ENCODE data around the gene DOCK11. TPM values are rescaled to one million over a fixed set of nuclear protein-coding genes. Genes with fewer than 3 reads are reported as not detected.

Gene DOCK11
- total RNA-seq, 1 experiment from 2014 or later = 3.0 TPM

DNA sequence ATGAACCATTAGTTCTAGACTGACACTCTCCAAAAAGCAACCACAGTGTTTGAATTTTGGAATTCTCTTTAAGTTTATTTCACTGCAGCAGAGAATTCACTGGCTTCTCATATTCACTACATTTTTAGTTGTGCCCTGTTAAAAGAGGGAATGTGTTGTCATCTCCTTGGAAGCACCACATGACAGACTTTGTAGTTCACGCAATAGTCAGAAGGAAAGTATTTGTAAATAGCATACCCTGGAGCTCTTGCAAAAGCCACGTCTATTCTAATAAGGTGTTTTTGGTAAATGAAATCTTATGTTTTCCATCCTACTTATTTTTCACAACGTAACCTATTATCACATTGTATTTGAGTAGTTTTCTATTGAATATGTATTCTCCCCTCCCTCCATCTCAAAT lies 25.8 kb downstream of the DOCK11 start:
- intact Hi-C loops (cut with micrococcal nuclease) = no loop called here
- H3K9me2 ChIP-seq (replicated peaks; ENCODE audit: low read length) = no peaks in the 10 kb centered on the region
- ChIA-PET CTCF (no interaction called here), POLR2A (ENCODE audit: unreplicated experiment) (no interaction called here)
- no peak for DNase-seq
- H4K20me1 ChIP-seq (ENCODE audit: low read length) = no peaks in the 10 kb centered on the region
- no peak overlapping the region for H2AFZ ChIP-seq (ENCODE audit: low read length)
- no peak overlapping the region for H3K4me3 ChIP-seq (ENCODE audit: low read length)
- H3K36me3 ChIP-seq (ENCODE audit: low read depth, low read length) = no peaks in the 10 kb centered on the region
- no peak overlapping the region for H3K27ac ChIP-seq (ENCODE audit: low read length)
- no peaks in the 10 kb centered on the region for H3K27me3 ChIP-seq (ENCODE audit: low read length)
- no peaks in the 10 kb centered on the region for H3K79me2 ChIP-seq (ENCODE audit: low read length)
- BruUV-seq (replicated peaks) = no TSS peak
- no peaks in the 10 kb centered on the region for H3F3A ChIP-seq (ENCODE audit: low read length, unreplicated experiment)
- ATAC-seq = no peak
- TF ChIP-seq CTCF (conservative IDR thresholded peaks at IDR 0.05; ENCODE audit: low read depth, low read length) = no peak
- TF ChIP-seq EZH2 (IDR thresholded peaks at IDR 0.05; ENCODE audit: low read length, unreplicated experiment) = no peak
- TF ChIP-seq EZH2phosphoT487 (IDR thresholded peaks at IDR 0.05; ENCODE audit: borderline replicate concordance, low read length) = no peak
- peaks cover 12% of the 10 kb centered on the region; the same call in 1 of the 2 replicates for H3K4me1 ChIP-seq (ENCODE audit: insufficient read depth, low read length)
- H3K4me2 ChIP-seq (ENCODE audit: low read length) = no peak overlapping the region
- no peaks in the 10 kb centered on the region for H3K9me3 ChIP-seq (ENCODE audit: low read length)
- no peak overlapping the region for H3K9ac ChIP-seq (ENCODE audit: low read length)

- CTCF ChIA-PET = no interaction called here
- Histone ChIP-seq H2AFZ (ENCODE audit: low read length) (no peak overlapping the region), H3K79me2 (ENCODE audit: low read length) (no peaks in the 10 kb centered on the region), H3K4me3 (ENCODE audit: low read length) (no peak overlapping the region), H3K9me2 (replicated peaks; ENCODE audit: low read length) (no peaks in the 10 kb centered on the region), H3F3A (ENCODE audit: low read length, unreplicated experiment) (no peaks in the 10 kb centered on the region), H3K4me1 (ENCODE audit: insufficient read depth, low read length) (peaks cover 12% of the 10 kb centered on the region; the same call in 1 of the 2 replicates), H4K20me1 (ENCODE audit: low read length) (no peaks in the 10 kb centered on the region), H3K27me3 (ENCODE audit: low read length) (no peaks in the 10 kb centered on the region), H3K27ac (ENCODE audit: low read length) (no peak overlapping the region), H3K36me3 (ENCODE audit: low read depth, low read length) (no peaks in the 10 kb centered on the region), H3K4me2 (ENCODE audit: low read length) (no peak overlapping the region), H3K9me3 (ENCODE audit: low read length) (no peaks in the 10 kb centered on the region), H3K9ac (ENCODE audit: low read length) (no peak overlapping the region)
- TF ChIP-seq CTCF (conservative IDR thresholded peaks at IDR 0.05; ENCODE audit: low read depth, low read length) (no peak), EZH2phosphoT487 (IDR thresholded peaks at IDR 0.05; ENCODE audit: borderline replicate concordance, low read length) (no peak), EZH2 (IDR thresholded peaks at IDR 0.05; ENCODE audit: low read length, unreplicated experiment) (no peak)
- ATAC-seq (no peak), DNase-seq (no peak)
- no TSS peak for BruUV-seq (replicated peaks)
- POLR2A ChIA-PET (ENCODE audit: unreplicated experiment) = no interaction called here
- intact Hi-C loops (cut with micrococcal nuclease) = no loop called here
Observed at GRCh38 chrX:118522230-118522926, 26.8 kb downstream of the DOCK11 start.

GRCh38 chrX:118523920-118524319 lies 28.3 kb downstream of the DOCK11 start:
- H3K36me3 ChIP-seq (ENCODE audit: low read depth, low read length) = no peaks in the 10 kb centered on the region
- DNase-seq (no peak), ATAC-seq (no peak)
- H3F3A ChIP-seq (ENCODE audit: low read length, unreplicated experiment) = no peaks in the 10 kb centered on the region
- H3K27ac ChIP-seq (ENCODE audit: low read length) = no peak overlapping the region
- no peak for TF ChIP-seq EZH2phosphoT487 (IDR thresholded peaks at IDR 0.05; ENCODE audit: borderline replicate concordance, low read length)
- TF ChIP-seq EZH2 (IDR thresholded peaks at IDR 0.05; ENCODE audit: low read length, unreplicated experiment) = no peak
- no peak for TF ChIP-seq CTCF (conservative IDR thresholded peaks at IDR 0.05; ENCODE audit: low read depth, low read length)
- H3K4me1 ChIP-seq (ENCODE audit: insufficient read depth, low read length) = peaks cover 12% of the 10 kb centered on the region; the same call in 1 of the 2 replicates
- H3K9ac ChIP-seq (ENCODE audit: low read length) = no peak overlapping the region
- H3K79me2 ChIP-seq (ENCODE audit: low read length) = no peaks in the 10 kb centered on the region
- H3K4me2 ChIP-seq (ENCODE audit: low read length) = no peak overlapping the region
- intact Hi-C loops (cut with micrococcal nuclease) = no loop called here
- H3K9me2 ChIP-seq (replicated peaks; ENCODE audit: low read length) = no peaks in the 10 kb centered on the region
- H4K20me1 ChIP-seq (ENCODE audit: low read length) = no peaks in the 10 kb centered on the region
- H3K9me3 ChIP-seq (ENCODE audit: low read length) = no peaks in the 10 kb centered on the region
- BruUV-seq (replicated peaks) = no TSS peak
- ChIA-PET CTCF (no interaction called here), POLR2A (ENCODE audit: unreplicated experiment) (no interaction called here)
- no peaks in the 10 kb centered on the region for H3K27me3 ChIP-seq (ENCODE audit: low read length)
- H3K4me3 ChIP-seq (ENCODE audit: low read length) = no peak overlapping the region
- no peak overlapping the region for H2AFZ ChIP-seq (ENCODE audit: low read length)
